ENCODE data around the gene HFE. TPM values are rescaled to one million over a fixed set of nuclear protein-coding genes. Genes with fewer than 3 reads are reported as not detected.
A peak's percentile ranks its signal among the peaks of the same experiment; 100 is the strongest.

HFE gene
- total and polyA plus RNA-seq, 2 of the 13 experiments (the other 11 are each of a cell fraction or from before 2014, with no cell fraction given) = 3.7 to 6.3 TPM

DNA sequence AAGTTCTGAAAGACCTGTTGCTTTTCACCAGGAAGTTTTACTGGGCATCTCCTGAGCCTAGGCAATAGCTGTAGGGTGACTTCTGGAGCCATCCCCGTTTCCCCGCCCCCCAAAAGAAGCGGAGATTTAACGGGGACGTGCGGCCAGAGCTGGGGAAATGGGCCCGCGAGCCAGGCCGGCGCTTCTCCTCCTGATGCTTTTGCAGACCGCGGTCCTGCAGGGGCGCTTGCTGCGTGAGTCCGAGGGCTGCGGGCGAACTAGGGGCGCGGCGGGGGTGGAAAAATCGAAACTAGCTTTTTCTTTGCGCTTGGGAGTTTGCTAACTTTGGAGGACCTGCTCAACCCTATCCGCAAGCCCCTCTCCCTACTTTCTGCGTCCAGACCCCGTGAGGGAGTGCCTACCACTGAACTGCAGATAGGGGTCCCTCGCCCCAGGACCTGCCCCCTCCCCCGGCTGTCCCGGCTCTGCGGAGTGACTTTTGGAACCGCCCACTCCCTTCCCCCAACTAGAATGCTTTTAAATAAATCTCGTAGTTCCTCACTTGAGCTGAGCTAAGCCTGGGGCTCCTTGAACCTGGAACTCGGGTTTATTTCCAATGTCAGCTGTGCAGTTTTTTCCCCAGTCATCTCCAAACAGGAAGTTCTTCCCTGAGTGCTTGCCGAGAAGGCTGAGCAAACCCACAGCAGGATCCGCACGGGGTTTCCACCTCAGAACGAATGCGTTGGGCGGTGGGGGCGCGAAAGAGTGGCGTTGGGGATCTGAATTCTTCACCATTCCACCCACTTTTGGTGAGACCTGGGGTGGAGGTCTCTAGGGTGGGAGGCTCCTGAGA, at the start of gene HFE (continued):
- TF ChIP-seq, protein P1, sequence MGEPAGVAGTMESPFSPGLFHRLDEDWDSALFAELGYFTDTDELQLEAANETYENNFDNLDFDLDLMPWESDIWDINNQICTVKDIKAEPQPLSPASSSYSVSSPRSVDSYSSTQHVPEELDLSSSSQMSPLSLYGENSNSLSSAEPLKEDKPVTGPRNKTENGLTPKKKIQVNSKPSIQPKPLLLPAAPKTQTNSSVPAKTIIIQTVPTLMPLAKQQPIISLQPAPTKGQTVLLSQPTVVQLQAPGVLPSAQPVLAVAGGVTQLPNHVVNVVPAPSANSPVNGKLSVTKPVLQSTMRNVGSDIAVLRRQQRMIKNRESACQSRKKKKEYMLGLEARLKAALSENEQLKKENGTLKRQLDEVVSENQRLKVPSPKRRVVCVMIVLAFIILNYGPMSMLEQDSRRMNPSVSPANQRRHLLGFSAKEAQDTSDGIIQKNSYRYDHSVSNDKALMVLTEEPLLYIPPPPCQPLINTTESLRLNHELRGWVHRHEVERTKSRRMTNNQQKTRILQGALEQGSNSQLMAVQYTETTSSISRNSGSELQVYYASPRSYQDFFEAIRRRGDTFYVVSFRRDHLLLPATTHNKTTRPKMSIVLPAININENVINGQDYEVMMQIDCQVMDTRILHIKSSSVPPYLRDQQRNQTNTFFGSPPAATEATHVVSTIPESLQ (CRISPR knock-in tag; conservative IDR thresholded peaks at IDR 0.05) = no peak
- TF ChIP-seq HHEX (CRISPR knock-in tag; IDR thresholded peaks at IDR 0.05) (no peak), ZNF563 (CRISPR knock-in tag; IDR thresholded peaks at IDR 0.05) (no peak), ZNF263 (CRISPR knock-in tag; IDR thresholded peaks at IDR 0.05) (no peak), JARID2 (CRISPR knock-in tag; IDR thresholded peaks at IDR 0.05; ENCODE audit: insufficient replicate concordance) (no peak), ZFP36L2 (CRISPR knock-in tag; IDR thresholded peaks at IDR 0.05) (no peak), ZBTB7A (CRISPR knock-in tag; IDR thresholded peaks at IDR 0.05) (peak; percentile 78), PAX8 (CRISPR knock-in tag; IDR thresholded peaks at IDR 0.05; ENCODE audit: borderline replicate concordance) (0 out of 2 replicates have a peak, but pooled peaks have one; percentile 70), TGIF2 (CRISPR knock-in tag; IDR thresholded peaks at IDR 0.05) (no peak), SAFB2 (CRISPR knock-in tag; IDR thresholded peaks at IDR 0.05; ENCODE audit: borderline replicate concordance, low read depth) (no peak), ZNF577 (CRISPR knock-in tag; IDR thresholded peaks at IDR 0.05; ENCODE audit: borderline replicate concordance, low read depth) (no peak), CBX2 (IDR thresholded peaks at IDR 0.05; ENCODE audit: low read depth, low read length) (no peak; the same call in 1 of the 2 replicates), CBX2 (CRISPR knock-in tag; IDR thresholded peaks at IDR 0.05; ENCODE audit: low read depth) (no peak), BHLHE40 (IDR thresholded peaks at IDR 0.05; ENCODE audit: low read length) (no peak)
- TF ChIP-seq, protein P2, sequence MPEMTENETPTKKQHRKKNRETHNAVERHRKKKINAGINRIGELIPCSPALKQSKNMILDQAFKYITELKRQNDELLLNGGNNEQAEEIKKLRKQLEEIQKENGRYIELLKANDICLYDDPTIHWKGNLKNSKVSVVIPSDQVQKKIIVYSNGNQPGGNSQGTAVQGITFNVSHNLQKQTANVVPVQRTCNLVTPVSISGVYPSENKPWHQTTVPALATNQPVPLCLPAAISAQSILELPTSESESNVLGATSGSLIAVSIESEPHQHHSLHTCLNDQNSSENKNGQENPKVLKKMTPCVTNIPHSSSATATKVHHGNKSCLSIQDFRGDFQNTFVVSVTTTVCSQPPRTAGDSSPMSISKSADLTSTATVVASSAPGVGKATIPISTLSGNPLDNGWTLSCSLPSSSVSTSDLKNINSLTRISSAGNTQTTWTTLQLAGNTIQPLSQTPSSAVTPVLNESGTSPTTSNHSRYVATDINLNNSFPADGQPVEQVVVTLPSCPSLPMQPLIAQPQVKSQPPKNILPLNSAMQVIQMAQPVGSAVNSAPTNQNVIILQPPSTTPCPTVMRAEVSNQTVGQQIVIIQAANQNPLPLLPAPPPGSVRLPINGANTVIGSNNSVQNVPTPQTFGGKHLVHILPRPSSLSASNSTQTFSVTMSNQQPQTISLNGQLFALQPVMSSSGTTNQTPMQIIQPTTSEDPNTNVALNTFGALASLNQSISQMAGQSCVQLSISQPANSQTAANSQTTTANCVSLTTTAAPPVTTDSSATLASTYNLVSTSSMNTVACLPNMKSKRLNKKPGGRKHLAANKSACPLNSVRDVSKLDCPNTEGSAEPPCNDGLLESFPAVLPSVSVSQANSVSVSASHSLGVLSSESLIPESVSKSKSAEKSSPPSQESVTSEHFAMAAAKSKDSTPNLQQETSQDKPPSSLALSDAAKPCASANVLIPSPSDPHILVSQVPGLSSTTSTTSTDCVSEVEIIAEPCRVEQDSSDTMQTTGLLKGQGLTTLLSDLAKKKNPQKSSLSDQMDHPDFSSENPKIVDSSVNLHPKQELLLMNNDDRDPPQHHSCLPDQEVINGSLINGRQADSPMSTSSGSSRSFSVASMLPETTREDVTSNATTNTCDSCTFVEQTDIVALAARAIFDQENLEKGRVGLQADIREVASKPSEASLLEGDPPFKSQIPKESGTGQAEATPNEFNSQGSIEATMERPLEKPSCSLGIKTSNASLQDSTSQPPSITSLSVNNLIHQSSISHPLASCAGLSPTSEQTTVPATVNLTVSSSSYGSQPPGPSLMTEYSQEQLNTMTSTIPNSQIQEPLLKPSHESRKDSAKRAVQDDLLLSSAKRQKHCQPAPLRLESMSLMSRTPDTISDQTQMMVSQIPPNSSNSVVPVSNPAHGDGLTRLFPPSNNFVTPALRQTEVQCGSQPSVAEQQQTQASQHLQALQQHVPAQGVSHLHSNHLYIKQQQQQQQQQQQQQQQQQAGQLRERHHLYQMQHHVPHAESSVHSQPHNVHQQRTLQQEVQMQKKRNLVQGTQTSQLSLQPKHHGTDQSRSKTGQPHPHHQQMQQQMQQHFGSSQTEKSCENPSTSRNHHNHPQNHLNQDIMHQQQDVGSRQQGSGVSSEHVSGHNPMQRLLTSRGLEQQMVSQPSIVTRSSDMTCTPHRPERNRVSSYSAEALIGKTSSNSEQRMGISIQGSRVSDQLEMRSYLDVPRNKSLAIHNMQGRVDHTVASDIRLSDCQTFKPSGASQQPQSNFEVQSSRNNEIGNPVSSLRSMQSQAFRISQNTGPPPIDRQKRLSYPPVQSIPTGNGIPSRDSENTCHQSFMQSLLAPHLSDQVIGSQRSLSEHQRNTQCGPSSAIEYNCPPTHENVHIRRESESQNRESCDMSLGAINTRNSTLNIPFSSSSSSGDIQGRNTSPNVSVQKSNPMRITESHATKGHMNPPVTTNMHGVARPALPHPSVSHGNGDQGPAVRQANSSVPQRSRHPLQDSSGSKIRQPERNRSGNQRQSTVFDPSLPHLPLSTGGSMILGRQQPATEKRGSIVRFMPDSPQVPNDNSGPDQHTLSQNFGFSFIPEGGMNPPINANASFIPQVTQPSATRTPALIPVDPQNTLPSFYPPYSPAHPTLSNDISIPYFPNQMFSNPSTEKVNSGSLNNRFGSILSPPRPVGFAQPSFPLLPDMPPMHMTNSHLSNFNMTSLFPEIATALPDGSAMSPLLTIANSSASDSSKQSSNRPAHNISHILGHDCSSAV (CRISPR knock-in tag; IDR thresholded peaks at IDR 0.05; ENCODE audit: borderline replicate concordance) = no peak
- TF ChIP-seq, protein P3, sequence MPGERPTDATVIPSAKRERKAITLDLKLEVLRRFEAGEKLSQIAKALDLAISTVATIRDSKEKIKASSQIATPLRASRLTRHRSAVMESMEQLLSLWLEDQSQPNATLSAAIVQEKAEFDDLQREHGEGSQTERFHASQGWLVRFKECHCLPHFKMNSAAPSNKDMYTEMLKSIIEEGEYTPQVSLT (CRISPR knock-in tag; IDR thresholded peaks at IDR 0.05; ENCODE audit: borderline replicate concordance, low read depth) = no peak
- TF ChIP-seq, protein P4, sequence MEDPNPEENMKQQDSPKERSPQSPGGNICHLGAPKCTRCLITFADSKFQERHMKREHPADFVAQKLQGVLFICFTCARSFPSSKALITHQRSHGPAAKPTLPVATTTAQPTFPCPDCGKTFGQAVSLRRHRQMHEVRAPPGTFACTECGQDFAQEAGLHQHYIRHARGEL (CRISPR knock-in tag; IDR thresholded peaks at IDR 0.05) = peak; percentile 21; the same call in 1 of the 2 replicates
